Activated gamma-delta T cell (primary cell): Measurements from ENCODE around the gene CREM.

Experiments
- DNase-seq: peaks from one replicate; lab custom pipeline; 2025; lab: John Stamatoyannopoulos, UW

Gene CREM

GRCh38 chr10:35219891-35220890 lies 93.5 kb downstream of the CREM start:
- DNase-seq, result no peak

- no peak for DNase-seq
These were observed 96.4 kb downstream of the CREM start for GRCh38 chr10:35223016-35223415.

DNA sequence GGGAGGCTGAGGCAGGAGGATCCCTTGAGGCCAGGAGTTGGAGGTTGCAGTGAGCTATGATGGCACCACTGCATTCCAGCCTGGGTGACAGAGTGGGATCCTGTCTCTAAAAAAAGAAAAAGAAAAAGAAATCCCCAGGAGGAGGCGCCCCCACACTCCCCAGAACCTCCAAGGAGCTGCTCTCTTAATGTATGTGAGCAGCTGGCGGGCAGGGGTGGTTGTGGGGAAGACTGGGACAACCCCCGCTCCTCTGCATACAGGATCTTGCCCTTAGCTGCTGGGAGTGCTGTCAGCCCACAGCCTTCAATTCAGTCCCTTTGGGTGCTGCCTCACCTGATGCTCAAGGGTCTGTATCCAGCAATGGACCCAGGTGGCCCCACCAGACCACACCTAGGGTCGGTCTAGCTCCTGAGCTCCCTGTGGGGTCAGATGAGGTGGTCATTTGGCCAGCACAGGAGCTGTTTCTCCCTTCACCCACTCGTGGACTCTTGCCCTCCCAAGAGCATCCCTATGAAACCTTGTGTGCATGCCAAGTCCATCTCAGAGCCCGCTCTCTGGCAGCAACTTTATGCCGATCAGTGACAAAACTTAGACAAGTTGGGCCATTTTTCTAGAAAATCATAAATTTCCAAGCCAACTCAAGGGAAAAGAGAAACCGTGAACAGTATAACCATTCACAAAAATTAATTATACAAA lies 97.5 kb downstream of the CREM start:
- no peak for DNase-seq

- no peak for DNase-seq
These were observed 98.6 kb downstream of the CREM start for GRCh38 chr10:35225204-35225603.

GRCh38 chr10:35226507-35226906 lies 99.9 kb downstream of the CREM start:
- no peak for DNase-seq

DNA sequence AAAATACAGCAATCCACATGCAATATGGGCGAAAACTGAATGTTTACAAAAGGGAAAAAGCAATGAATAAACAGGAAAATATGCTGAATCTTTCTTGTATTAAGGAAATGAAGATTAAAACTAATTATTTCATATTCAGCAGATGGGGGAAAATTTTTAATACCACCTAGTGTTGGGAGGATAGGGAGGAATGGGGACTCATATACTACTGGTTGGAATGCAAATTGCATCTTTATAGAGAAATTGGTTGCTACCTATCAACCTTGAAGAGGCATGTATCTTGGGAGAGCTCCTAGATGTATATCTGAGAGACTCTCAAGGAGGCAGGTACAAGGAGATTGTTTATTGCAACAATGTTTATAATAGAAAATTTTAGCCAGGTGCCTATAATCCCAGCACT lies 101.4 kb downstream of the CREM start:
- no peak for DNase-seq

DNA sequence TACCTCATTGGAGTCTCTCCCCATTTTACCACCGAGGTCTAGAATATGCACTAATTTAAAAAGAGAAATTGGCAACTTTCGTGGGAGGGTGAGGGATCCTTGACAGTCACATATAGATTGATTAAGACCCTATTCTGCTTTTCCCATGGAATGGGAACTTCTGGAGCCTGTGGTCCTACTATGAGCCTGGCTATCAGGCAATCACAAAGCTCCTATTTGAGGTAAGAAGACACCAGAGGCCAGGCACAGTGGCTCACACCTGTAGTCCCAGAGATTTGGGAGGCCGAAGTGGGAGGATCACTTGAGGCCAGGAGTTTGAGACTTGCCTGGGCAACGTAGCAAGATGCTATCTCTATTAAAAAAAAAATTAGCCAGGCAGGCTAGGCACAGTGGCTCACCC lies 105.0 kb downstream of the CREM start:
- no peak for DNase-seq

DNA sequence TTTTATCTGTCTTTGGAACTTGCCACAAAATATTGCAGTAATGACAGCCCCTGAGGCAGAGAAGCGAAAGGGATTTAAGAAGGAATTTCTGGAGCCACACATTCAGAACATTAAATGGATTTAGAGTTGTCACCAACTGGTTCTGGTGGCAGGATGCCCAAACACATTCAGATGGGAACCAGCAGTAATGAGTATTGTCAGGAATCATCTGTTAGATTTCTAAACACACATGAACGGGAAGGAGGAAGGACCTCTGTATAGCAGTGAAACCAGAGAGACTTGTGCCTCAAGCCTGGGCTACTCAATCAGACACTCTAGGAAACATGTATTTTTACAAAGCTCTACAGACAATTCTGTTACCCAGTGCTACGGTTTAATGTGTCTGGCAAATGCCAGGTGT lies 105.9 kb downstream of the CREM start:
- DNase-seq, result no peak

DNA sequence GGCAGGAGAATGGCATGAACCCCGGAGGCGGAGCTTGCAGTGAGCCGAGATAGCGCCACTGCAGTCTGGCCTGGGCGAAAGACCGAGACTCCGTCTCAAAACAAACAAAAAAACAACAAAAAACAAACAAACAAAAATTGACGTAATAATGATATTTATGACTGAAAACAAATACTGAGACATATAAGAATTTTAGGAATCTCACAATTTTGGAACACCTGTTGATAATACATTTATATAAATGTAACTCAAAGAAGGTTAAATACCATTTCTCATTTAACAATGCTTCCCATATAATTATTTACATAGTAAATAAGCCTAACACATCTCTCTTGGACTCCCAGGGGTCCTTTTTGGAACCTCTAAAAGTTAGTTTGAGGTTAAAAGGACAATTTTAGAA lies 107.4 kb downstream of the CREM start:
- no peak for DNase-seq

DNA sequence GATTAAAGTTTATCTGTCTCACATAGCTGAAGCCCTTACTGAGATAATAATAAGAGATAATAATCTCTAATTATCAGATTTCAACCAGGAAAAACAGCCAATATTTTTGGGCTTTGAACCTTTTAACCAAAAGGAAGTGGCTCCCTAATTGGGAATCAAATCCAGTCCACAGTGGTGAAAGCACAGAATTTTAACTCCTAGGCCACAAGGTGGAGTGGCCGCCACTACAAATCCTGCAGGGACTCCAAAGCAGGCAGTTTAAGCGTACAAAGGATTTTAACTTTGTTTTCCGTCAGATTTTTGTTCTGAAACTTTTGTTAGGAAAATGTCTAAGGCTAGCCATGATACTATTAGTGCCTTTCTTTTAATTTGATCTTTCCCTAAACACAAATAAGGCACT lies 110.1 kb downstream of the CREM start:
- DNase-seq, result no peak

DNA sequence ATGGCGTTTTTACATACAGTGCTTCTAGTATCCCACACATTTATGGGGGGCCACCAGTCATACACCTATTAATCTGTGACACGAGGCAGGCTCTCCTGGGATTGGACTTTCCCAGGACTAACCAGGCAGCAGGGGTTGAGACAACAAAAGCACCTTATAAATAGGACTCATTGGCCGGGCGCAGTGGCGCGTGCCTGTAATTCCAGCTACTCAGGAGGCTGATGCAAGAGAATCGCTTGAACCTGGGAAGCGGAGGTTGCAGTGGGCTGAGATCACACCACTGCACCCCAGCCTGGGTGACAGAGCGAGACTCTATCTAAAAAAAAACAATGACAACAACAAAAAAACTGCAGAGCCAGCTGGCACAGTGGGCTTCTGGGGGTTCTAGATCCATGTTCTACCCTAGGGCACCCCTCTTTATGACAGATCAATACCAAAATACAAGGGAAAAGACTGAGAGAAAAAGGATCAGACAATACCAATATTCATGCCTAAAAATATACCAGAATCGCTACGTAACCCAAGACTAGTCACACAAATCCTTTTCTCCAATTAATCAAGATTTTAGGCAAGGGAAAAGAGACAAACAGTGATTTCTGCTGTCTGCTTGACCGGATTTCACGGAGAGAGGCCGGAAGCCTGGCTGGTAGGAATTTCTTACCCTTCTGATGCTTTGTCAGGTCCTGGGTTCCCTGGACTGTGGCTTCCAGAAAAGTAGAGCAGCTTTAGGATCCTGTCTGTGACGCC lies 111.3 kb downstream of the CREM start:
- DNase-seq, result no peak

- DNase-seq, result no peak
These were observed 117.9 kb downstream of the CREM start for GRCh38 chr10:35244549-35244948.

DNA sequence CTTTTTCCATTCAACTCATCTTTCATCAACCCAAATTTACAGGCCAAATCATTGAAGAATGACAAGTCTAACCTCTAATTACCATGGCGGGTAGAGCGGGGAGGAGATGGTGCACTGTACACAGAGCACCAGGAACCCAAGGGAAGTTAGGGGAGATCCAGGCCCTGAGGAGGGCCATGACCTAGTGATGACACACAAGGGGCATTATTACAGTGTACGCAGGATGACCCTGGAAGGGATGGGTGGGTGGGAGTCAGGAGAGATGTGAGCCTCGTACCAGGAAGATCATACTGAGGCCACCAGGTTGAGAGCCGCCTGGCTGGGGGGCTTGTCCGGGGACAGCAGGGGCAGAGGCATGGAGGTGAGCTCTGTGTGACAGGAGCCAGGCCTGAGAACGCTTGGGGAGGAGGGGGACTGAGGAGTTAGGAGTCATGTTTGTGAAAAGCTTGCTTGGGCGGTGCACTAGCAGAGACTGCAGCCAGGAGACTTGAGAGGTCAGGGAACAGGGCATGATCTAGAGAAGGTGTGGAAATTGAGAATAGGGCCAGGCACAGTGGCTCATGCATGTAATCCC lies 120.2 kb downstream of the CREM start:
- no peak for DNase-seq

DNA sequence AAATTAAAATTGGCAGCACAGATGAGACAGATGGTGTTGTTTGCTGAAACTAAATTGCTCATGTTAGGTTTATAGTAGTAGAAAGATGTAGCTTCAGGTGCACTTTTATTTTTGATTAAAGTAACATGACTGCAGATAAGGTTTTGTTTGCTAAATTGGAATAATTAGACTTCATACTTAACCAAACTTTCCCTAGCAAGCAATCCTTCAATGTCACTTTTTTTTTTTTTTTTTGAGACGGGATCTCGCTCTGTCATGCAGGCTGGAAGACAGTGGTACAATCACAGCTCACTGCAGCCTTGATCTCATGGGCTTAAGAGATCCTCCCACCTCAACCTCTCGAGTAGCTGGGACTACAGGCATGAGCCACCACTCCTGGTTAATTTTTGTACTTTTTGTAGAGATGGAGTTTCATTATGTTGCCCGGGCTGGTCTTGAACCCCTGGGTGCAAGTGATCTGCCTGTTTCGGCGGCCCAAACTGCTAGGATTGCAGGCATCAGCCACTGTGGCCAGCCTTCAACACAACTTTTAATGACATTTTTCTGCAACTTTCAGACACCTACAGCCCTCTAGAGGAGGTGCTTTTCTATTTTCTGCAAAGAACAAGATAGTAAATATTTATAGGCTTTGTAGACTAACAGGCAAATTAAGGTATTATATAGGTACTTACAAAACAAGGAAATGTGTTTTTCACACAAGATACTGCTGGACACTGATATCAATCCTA lies 124.9 kb downstream of the CREM start:
- no peak for DNase-seq

- DNase-seq, result no peak
These were observed 130.7 kb downstream of the CREM start for GRCh38 chr10:35257057-35257983.

DNA sequence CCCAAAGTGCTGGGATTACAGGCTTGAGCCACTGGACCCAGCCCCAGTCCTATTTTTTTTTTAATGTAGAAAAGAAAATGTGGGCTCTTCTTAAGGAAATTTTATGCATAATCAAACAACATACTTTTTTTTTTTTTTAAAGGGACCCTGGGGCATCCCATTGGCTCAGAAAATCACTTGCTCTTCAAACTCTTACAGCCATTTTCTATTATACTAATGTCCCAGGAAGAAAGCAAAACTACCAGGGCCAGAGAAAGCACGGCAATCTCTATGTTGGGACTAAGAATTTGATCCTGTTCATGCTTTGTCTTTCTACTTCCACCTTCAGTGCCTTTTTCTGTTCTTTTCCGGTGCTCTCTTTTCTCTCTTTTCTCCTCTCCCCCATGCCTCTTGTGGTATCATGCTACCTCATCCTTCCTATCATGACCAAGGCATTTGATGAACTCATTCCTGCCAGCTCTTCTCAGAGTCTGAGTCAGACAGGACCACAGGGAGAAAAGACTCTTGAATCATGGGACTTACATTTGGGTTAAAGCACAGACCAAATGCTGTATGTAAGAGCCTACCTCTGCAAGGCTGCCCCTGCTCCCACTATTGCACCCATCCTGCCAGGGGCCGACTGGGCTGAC lies 133.2 kb downstream of the CREM start:
- no peak for DNase-seq

DNA sequence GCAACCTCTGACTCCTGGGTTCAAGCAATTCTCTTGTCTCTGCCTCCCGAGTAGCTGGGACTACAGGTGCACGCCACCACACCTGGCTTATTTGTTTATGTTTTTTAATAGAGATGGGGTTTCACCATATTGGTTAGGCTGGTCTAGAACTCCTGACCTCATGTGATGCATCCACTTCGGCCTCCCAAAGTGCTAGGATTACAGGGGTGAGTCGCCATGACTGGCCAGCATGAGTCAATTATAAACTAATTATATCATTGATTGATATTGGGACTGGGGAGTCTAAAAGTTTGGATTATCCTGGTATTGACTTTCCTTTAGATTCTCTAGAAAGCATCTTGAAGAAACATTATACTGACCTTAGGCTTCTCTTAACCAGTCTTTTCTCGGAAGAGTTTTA lies 135.8 kb downstream of the CREM start:
- no peak for DNase-seq
